Neural crest cell (in vitro differentiated cells): ENCODE measurements around the gene ERMP1. TPM values are rescaled to one million over a fixed set of nuclear protein-coding genes. Genes with fewer than 3 reads are reported as not detected.
A peak's percentile ranks its signal among the peaks of the same experiment; 100 is the strongest.

Experiments
- DNase-seq: peaks from one replicate; pipeline ENCODE4 v3.0.0; 2021; ENCODE audit warnings: low read depth, mixed read lengths, low spot score
- H3K27ac Mint-ChIP-seq: one replicate; pipeline ENCODE4 v1.8.0; 2021; ENCODE audit warnings: mild to moderate bottlenecking, mixed read lengths; ENCODE audit not compliant: unreplicated experiment
- H3K27me3 Mint-ChIP-seq: 2 replicates; pipeline ENCODE4 v1.8.0; 2021; ENCODE audit warnings: low read depth, mild to moderate bottlenecking, mixed read lengths
- H3K36me3 Mint-ChIP-seq: 2 replicates; pipeline ENCODE4 v1.8.0; 2021; ENCODE audit warnings: low read depth, mild to moderate bottlenecking, mixed read lengths
- H3K4me1 Mint-ChIP-seq: 2 replicates; pipeline ENCODE4 v1.8.0; 2021; ENCODE audit warnings: mixed read lengths
- H3K4me3 Mint-ChIP-seq: one replicate; pipeline ENCODE4 v1.8.0; 2021; ENCODE audit warnings: mild to moderate bottlenecking, mixed read lengths
- H3K9me3 Mint-ChIP-seq: 2 replicates; pipeline ENCODE4 v1.8.0; 2021; ENCODE audit warnings: mixed read lengths
- total RNA-seq: library from RNA; stranded (reverse); gene quantifications from 2 replicates; pipeline ENCODE4 v1.2.1, GENCODE V29; 2021
- TF ChIP-seq, protein P1 (sequence below): fragments of 200-600 bp; sonication (generic); conservative IDR thresholded peaks from 2 replicates; pipeline ENCODE4 v1.5.0; 2021; ENCODE audit warnings: antibody characterized with exemption, mild to moderate bottlenecking

ERMP1 gene
- total RNA-seq, 1 donor from 2014 or later, result 5.9 TPM

DNA sequence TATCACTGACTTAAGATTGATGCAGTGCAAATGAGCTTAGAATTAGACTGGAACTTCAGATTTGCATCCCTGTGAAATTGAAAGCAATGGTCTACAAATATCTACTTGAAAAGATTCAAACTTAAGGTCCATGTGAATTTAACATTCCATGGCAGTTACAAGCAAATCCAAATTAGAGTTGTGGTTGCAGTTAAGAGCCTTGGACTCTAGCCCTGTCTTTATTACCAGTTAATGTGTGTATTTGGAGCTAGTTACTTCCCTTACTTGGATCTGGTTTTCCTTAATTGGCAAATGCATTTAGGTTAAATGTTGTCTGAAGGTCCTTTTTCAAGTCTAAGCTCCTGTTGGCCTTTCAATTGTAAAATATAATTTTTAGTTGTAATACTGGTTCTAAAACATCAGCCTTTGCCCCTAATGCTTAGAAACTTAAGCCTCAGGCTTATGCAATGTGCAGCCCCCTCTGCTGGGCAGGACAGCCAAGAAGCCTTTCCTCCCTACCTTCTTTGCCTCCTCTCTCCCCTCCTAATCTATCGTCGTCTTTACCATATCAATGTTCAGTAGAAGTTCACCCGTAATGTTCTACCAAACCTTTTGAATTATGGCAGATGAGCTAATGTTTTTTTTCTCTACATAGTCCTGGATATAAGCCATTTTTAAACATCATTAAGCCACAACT, 59.5 kb downstream of the ERMP1 start:
- Mint-ChIP-seq H3K4me3 (no peak overlapping the region), H3K27me3 (no peaks in the 10 kb centered on the region), H3K4me1 (no peaks in the 10 kb centered on the region), H3K9me3 (peaks cover 3% of the 10 kb centered on the region), H3K27ac (no peak overlapping the region), H3K36me3 (peaks cover 39% of the 10 kb centered on the region)
- no peak for DNase-seq
- TF ChIP-seq, protein P1, sequence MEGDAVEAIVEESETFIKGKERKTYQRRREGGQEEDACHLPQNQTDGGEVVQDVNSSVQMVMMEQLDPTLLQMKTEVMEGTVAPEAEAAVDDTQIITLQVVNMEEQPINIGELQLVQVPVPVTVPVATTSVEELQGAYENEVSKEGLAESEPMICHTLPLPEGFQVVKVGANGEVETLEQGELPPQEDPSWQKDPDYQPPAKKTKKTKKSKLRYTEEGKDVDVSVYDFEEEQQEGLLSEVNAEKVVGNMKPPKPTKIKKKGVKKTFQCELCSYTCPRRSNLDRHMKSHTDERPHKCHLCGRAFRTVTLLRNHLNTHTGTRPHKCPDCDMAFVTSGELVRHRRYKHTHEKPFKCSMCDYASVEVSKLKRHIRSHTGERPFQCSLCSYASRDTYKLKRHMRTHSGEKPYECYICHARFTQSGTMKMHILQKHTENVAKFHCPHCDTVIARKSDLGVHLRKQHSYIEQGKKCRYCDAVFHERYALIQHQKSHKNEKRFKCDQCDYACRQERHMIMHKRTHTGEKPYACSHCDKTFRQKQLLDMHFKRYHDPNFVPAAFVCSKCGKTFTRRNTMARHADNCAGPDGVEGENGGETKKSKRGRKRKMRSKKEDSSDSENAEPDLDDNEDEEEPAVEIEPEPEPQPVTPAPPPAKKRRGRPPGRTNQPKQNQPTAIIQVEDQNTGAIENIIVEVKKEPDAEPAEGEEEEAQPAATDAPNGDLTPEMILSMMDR, result no peak

DNA sequence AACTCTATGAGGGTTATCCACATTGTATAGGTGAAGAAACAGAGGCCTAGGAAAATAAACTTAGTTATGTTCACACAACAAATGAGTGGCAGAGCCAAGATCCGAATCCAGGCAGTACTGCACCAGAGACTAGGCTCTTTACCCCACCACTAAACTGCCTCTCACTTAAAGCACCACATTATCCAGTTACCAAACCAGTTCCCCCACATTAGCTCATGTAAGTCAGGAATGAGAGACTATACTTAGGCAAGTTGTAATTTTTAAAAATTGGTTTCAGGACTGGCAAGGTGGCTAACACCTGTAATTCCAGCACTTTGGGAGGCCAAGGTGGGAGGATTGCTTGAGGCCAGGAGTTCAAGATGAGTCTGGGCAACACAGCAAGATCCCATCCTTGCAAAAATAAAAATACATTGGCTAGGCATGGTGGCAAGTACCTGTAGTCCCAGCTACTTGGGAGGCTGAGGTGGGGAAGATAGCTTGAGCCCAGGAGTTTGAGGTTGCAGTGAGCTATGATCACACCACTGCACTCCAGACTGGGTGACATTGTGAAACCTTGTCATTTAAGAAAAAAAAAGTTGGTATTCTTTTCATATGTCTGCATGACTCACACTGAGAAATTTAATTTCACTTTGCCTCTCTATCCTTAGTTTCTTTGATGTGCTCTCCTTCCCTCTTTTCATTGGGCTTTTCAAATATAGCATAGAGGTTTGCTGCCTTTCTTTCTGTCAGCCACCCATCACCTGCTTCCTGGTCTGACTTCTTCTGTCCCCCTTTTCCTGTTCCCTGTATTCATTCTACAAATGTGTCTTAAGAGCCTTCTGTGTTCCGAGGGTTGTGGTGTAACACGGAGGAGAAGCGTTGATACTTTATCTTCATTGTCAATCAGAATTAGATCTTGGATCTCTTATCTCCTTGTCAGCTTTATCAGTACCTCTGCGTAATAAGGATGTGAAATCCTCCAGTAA, 64.7 kb downstream of the ERMP1 start:
- TF ChIP-seq, protein P1, result no peak
- no peaks in the 10 kb centered on the region for H3K27me3 Mint-ChIP-seq
- no peaks in the 10 kb centered on the region for H3K4me1 Mint-ChIP-seq
- peaks cover 33% of the 10 kb centered on the region for H3K36me3 Mint-ChIP-seq
- H3K9me3 Mint-ChIP-seq, result no peaks in the 10 kb centered on the region
- H3K27ac Mint-ChIP-seq, result no peak overlapping the region
- no peak for DNase-seq
- no peak overlapping the region for H3K4me3 Mint-ChIP-seq

DNA sequence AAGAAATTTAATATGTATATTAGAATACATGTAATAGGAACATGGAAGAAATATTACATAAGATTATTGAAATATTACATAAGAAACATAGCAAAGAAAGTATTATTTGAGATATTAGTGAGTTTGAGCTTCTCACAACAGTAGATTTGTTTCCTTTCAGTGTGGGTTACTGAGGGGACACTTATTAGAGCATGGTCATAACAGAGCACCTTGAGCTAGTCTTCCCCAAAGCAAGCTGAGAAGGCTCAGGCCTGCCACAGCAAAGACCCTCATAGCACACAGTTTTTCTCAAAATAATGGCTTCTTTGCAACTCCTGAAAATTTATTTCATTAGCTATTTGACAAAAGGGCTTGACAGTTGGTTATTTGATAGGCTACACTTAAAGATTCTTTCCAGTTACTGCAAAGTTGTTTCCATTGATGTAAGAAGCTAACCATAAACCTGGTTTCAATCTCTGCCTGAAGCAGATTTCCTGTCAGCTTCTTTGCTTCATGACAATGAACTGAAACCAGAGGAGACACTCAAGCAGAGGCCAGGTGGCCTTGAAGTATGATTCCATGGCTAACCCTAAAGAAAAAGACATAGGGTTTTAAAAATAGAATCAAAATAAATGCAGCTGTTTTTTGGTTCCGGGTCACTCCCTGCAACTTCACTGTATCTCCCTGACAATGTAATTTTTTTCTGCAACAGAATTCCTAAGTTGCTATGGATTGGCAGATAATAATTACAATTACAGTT, 68.6 kb downstream of the ERMP1 start:
- peaks cover 29% of the 10 kb centered on the region for H3K36me3 Mint-ChIP-seq

DNA sequence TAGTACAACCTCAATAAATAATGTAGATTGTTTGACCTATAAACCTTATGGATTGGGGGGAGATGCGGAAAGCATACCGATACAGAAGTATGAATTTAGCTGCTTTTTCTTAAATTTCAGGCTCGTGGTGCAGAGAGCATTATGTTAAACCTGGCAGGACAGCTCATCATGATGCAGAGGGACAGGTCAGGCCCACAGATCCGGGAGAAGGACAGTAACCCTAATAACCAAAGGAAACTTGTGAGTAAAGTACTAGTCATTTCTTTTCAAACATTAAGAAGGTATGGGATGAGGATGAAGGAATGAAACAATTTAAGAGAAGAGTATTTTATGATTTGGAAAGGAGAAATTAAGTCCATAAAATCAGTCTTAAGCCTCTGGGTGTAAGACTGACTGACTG, 70.5 kb downstream of the ERMP1 start:
- Mint-ChIP-seq H3K36me3 (peaks cover 28% of the 10 kb centered on the region), H3K27ac (peak overlapping the region; percentile 7), H3K4me3 (no peak overlapping the region), H3K27me3 (no peaks in the 10 kb centered on the region), H3K9me3 (no peaks in the 10 kb centered on the region), H3K4me1 (no peaks in the 10 kb centered on the region)
- DNase-seq, result no peak
- TF ChIP-seq, protein P1, result no peak

More for the DNA sequence above, 68.6 kb downstream of the ERMP1 start:
- TF ChIP-seq, protein P1, result no peak
- Mint-ChIP-seq H3K27me3 (no peaks in the 10 kb centered on the region), H3K27ac (no peak overlapping the region), H3K9me3 (no peaks in the 10 kb centered on the region), H3K4me3 (no peak overlapping the region), H3K4me1 (no peaks in the 10 kb centered on the region)
- DNase-seq, result no peak

DNA sequence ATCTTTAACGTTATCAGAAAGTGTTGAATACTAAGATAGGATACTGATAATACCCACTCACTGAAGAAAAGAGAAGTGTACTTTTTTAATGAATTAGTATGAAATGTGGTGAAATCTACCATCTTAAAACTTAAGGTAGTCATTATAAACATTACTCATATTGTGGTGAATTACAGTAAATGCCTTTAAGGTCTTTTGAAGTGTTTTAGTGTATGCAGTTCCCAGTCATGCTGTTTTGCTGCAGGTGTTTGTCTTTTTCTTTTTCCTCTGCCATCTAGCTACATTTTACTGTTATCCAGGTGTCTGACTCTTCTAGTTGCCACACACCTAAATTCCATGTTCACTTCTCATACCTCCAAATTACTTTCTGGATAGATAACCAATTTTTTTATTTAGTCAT, 72.6 kb downstream of the ERMP1 start:
- Mint-ChIP-seq H3K4me1 (no peaks in the 10 kb centered on the region), H3K36me3 (peaks cover 18% of the 10 kb centered on the region), H3K27ac (no peak overlapping the region), H3K27me3 (no peaks in the 10 kb centered on the region), H3K9me3 (no peaks in the 10 kb centered on the region), H3K4me3 (no peak overlapping the region)
- TF ChIP-seq, protein P1, result no peak
- DNase-seq, result no peak
